Measurements from ENCODE around the gene RSPO4. TPM values are rescaled to one million over a fixed set of nuclear protein-coding genes. Genes with fewer than 3 reads are reported as not detected.

Gene RSPO4
- total and polyA plus RNA-seq, 2 donors (not counting 3 experiments of a cell fraction or from before 2014, with no cell fraction given), result not detected

- Histone ChIP-seq H3K4me2 (ENCODE audit: insufficient read depth, low read length) (no peak overlapping the region), H3K4me1 (ENCODE audit: control insufficient read depth, extremely low read depth, insufficient read depth, low read length) (no peaks in the 10 kb centered on the region), H3K4me3 (replicated peaks in 1 of 3; ENCODE audit: insufficient read depth in 1 of 3, low read depth in 1 of 3, low read length in 3 of 3) (no peak overlapping the region), H4K20me1 (replicated peaks; ENCODE audit: control insufficient read depth, extremely low read depth, insufficient read depth, low read length) (no peaks in the 10 kb centered on the region), H3K36me3 (ENCODE audit: control insufficient read depth in 2 of 2, extremely low read depth in 1 of 2, insufficient read depth in 2 of 2, low read length in 2 of 2) (no peaks in the 10 kb centered on the region), H3K9ac (replicated peaks; ENCODE audit: extremely low read depth, insufficient read depth, low read length) (no peak overlapping the region), H2AFZ (ENCODE audit: low read depth, low read length) (no peak overlapping the region), H3K9me1 (replicated peaks; ENCODE audit: control insufficient read depth, extremely low read depth, insufficient read depth, low read length) (no peaks in the 10 kb centered on the region), H3K9me3 (replicated peaks; ENCODE audit: control insufficient read depth, insufficient read depth, low read length) (no peaks in the 10 kb centered on the region), H3K27me3 (ENCODE audit: control insufficient read depth in 2 of 2, insufficient read depth in 2 of 2, low read length in 2 of 2) (peaks cover 0 to 5% of the 10 kb centered on the region in 2 experiments), H3K27ac (ENCODE audit: insufficient read depth, low read depth, low read length) (no peak overlapping the region), H3K79me2 (ENCODE audit: control insufficient read depth, insufficient read depth, low read length) (no peaks in the 10 kb centered on the region)
- FAIRE-seq (no peak), DNase-seq (ENCODE audit: low read depth, low spot score) (no peak)
- no TSS peak for BruUV-seq (replicated peaks)
- dilution Hi-C loops (cut with MboI; ENCODE audit: extremely low pct_ligation_motif_present, low sequenced_read_pairs) (no loop called here), intact Hi-C loops (cut with micrococcal nuclease) (no loop called here)
- POLR2A ChIA-PET, result no interaction called here
- TF ChIP-seq, protein P1, sequence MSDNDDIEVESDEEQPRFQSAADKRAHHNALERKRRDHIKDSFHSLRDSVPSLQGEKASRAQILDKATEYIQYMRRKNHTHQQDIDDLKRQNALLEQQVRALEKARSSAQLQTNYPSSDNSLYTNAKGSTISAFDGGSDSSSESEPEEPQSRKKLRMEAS (IDR thresholded peaks at IDR 0.05; ENCODE audit: insufficient read depth, insufficient read length), result no peak
- no peak for TF ChIP-seq POLR2A (IDR thresholded peaks at IDR 0.05; ENCODE audit: low read depth, low read length)
- TF ChIP-seq POLR2AphosphoS5 (IDR thresholded peaks at IDR 0.05; ENCODE audit: insufficient read depth, low read depth, low read length), result no peak
- no peak for TF ChIP-seq FOS (IDR thresholded peaks at IDR 0.05; ENCODE audit: borderline replicate concordance, insufficient read depth, low read length)
- no peak for TF ChIP-seq JUN (IDR thresholded peaks at IDR 0.05; ENCODE audit: borderline replicate concordance, insufficient read depth, insufficient read length, low read depth)
- no peak for TF ChIP-seq MYC (IDR thresholded peaks at IDR 0.05; ENCODE audit: low read depth, low read length)
- TF ChIP-seq EZH2 (IDR thresholded peaks at IDR 0.05; ENCODE audit: borderline replicate concordance, low read depth, low read length, severe bottlenecking), result no peak
- no peak for TF ChIP-seq GATA2 (IDR thresholded peaks at IDR 0.05; ENCODE audit: insufficient read depth, insufficient read length, low read depth, low read length)
- TF ChIP-seq, protein P2, sequence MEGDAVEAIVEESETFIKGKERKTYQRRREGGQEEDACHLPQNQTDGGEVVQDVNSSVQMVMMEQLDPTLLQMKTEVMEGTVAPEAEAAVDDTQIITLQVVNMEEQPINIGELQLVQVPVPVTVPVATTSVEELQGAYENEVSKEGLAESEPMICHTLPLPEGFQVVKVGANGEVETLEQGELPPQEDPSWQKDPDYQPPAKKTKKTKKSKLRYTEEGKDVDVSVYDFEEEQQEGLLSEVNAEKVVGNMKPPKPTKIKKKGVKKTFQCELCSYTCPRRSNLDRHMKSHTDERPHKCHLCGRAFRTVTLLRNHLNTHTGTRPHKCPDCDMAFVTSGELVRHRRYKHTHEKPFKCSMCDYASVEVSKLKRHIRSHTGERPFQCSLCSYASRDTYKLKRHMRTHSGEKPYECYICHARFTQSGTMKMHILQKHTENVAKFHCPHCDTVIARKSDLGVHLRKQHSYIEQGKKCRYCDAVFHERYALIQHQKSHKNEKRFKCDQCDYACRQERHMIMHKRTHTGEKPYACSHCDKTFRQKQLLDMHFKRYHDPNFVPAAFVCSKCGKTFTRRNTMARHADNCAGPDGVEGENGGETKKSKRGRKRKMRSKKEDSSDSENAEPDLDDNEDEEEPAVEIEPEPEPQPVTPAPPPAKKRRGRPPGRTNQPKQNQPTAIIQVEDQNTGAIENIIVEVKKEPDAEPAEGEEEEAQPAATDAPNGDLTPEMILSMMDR (IDR thresholded peaks at IDR 0.05; ENCODE audit: extremely low read depth in 1 of 2, insufficient read depth in 1 of 2, low read depth in 1 of 2, low read length in 2 of 2), result no peak
- CTCF ChIA-PET, result interaction anchor here (1.5 to 3.4 kb wide), 2 partner anchors 10 to 130 kb away, joined by 3 to 10 read pairs; no protein-coding TSS in a partner anchor
Measured at GRCh38 chr20:945841-946240, 56.3 kb downstream of the RSPO4 start.
